NCI-H2227 treated with DMSO at 0.1 percent for 48 hours (cell line): ENCODE data around the gene ABTB1.

Experiments used
- DNase-seq: peaks from one replicate; lab custom pipeline; 2025; lab: John Stamatoyannopoulos, UW

ABTB1 gene

DNA sequence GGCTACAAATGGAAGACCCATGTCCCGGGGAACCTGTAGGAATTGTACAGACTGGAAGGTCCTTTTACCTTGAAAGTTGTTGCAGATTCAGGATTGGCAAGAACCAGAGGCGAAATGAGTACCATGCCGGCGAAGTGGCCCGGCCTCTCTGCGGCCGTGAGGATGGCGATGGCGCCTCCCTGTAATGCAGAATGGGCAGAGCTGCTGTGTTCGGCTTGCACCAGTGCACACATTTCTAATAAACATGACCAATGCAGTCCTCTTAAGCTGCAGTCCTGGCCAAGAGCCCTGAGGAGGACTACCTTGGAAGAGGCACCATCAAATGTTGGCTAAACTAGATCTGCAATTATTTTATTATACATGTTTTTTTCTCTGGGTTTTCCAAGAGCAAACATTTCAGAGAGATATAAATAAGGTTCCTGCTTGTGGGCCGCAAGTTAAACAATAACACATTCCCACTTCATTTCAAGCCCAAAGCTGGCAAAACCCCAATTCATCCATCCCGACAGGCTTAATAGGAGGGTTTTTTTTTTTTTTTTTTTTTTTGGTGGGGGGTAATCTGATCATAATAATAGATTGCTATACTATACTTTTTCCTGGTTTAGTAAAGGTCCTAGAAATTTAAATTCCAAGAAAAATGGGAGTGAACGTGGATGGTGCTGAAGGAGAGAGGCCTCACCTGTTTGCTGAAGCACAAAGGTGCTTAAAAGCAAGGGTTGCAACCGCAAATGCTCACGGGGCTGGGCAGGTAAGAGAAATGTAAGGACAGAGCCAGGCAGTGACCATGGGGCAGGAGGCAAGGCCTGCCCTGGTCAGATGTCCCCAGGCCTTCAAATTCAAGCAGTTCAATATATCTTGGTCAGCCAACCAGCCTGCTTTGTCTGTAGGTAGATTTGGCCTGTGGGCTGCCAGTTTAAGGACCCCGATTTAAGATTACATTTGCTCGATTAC is 48.5 kb downstream of the ABTB1 start:
- DNase-seq = no peak

DNA sequence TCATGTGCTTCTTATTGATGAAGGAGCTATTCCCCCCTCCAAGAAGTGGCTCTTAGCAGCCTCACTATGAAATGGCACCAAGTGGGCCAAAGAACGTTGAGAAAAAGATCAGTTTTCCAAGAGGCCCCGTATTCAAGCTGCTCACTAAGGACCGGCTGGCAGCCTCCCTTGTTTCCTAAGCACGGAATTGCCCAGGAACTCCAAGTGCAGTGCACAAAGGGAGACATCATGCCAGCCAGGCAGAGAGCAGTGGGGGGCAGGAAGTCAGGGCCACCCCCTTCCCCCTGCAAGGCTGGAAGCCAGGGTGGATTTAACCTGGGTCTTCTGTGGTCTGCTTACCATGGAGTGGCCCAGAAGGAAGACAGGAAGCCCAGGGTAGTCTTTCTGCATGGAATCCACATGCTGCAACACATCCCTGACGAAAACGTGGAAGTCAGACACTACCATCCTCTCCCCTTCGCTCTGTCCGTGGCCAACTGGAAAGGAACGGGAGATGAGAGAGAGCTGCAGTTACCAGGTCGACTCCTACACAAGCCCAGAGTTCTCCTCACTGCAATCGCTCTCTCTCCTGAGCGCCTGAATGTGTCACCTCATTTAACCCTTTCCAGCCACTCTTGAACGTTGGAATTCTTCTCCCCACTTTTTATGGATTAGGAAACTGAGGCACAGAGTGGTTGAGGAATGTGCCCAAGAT is 49.5 kb downstream of the ABTB1 start:
- DNase-seq = no peak

DNA sequence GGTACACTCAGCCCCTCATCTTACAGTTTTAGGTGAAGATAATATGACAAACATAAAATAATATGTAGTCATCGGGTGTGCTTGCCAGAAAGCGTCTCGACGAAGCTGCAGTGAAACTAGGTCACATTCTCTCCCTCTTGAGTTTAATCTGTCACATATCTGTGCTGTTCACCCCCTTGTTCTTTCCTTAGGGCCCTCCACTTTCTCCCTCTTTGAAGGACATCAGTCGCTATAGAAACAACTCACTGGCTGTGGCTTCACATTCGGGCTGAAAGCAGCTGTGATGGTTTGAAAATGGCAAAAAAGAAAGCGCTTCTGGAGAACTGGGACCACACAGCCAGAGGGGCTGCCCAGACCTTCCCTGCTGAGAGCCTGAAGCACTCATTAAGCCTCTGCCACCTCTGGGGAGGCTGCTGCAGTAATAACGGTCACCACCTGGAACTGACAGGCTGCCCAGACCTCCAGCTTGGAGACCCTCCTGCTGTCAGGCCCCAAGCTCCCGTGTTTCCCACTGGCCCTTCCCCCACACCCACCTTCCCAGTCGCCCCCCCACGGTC is 50.3 kb downstream of the ABTB1 start:
- DNase-seq = peak; percentile 7

DNA sequence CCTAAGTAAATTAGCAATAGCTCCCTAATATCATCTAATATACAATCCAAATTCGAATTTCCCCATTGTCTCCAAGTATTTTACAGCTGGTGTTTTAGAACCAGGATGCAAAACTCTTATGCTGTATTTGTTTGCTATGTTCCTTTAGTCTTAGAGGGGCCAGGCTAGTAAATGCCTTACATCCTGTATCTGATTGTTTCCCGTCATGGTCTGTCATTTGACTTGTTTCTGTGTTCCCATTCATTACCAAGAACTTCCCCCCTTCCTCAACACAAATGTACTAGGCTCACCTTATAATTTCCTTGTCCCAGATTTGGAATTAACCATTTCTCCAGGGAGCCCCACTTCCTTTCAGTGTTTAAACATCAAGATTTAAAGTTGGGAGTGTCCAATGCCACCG is 54.1 kb downstream of the ABTB1 start:
- no peak for DNase-seq

DNA sequence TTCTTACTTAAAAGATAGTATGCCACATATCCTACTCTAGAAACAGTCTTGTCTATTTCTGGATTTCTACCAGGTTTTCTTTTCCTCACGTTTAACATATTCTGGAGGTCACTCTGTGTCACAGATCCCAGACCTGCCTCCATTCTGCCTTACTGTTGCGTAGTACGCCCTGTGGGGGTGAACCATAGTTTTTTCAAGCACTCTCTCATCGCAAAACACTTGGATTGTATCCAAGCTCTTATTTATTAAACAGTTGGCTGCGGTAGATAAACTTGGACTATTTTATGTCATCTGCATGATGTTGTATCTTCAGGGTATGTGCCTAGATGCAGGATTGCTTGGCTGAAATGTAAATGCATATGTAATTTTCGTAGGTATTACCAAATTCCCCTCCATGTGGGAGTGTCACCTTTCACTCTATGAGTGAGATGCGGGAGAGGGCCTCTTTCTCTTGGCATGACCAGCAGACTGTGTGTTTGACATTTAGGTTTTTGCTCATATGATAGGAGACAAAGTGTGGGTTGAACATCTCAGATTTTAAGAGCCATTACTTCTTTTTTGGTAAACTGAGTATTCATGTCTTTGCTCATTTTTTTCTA is 55.8 kb downstream of the ABTB1 start:
- DNase-seq = no peak

DNA sequence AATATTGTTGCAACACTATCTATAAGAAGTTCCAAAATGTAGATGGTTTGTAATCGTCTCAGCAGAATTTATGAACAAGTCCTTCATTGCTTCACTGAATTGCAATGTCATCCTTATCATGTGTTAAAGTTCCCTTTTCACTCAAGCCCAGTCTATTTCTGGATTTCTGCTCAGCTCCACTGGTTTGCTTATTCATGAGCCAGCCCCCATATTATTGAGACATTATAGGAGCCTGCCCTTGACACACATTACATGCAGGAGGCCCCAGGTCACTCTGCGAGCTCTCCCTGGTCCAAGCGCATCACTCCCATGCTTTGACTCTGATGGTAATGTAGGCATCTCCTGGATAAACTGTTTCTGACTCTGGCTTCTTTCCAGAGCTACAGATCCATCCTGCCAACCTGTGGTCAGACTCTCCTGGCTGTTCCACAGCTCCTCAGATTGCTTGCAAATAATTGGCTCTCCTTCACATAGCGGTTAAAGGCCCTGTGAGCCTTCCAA is 56.9 kb downstream of the ABTB1 start:
- DNase-seq = no peak

DNA sequence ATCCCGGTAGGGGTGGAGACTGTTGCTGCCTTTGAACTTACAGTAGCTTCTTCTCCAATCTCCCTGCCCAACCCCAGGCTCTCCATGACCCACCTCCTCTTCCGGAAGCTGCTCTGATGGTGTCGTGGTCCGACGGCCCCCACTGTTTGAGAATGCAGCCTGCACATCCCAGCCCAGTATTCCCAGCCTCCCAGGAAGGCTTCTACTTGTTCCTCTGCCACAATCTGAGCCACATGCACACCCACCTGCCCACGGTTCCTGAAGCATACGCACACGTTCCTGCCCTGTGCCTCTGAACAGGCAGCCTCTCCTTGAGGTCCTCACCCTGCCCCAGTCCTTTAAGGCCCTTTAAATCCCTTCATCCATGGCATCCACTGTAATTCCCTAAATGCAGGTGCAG is 57.4 kb downstream of the ABTB1 start:
- DNase-seq = no peak
